Liver (tissue), 3 donors: Measurements from ENCODE around the gene RPTOR.

Experiments
- CTCF ChIP-seq: fragments of 150-350 bp; IDR thresholded peaks from 2 replicates; pipeline ENCODE4 v1.5.1; 2017; ENCODE audit warnings: improper control_type of control experiment, low read depth, low read length; ENCODE audit not compliant: missing input control
- GABPA ChIP-seq, 2 donors: IDR thresholded peaks in 1 of 2; conservative IDR thresholded peaks in 1 of 2; 2 replicates each; pipeline ENCODE4 v1.6.1; 2016; ENCODE audit warnings: antibody characterized with exemption in 2 of 2, mild to moderate bottlenecking in 1 of 2, moderate library complexity in 1 of 2
- MAX ChIP-seq: IDR thresholded peaks from 2 replicates; pipeline ENCODE4 v1.6.1; 2016; ENCODE audit warnings: antibody characterized with exemption
- NR2F2 ChIP-seq: IDR thresholded peaks from 2 replicates; pipeline ENCODE4 v1.6.1; 2016; ENCODE audit warnings: antibody characterized with exemption
- TAF1 ChIP-seq: conservative IDR thresholded peaks from 2 replicates; pipeline ENCODE4 v1.6.1; 2016; ENCODE audit warnings: antibody characterized with exemption, mild to moderate bottlenecking
- TF ChIP-seq, protein P1 (sequence below): IDR thresholded peaks from 2 replicates; pipeline ENCODE4 v1.6.1; 2016; ENCODE audit warnings: antibody characterized with exemption
- donor health status: healthy.
- donor health status: healthy.

GRCh38 chr17:80621335-80621996 is 76.8 kb downstream of the RPTOR start:
- TF ChIP-seq CTCF, result no peak
- TF ChIP-seq, protein P1, sequence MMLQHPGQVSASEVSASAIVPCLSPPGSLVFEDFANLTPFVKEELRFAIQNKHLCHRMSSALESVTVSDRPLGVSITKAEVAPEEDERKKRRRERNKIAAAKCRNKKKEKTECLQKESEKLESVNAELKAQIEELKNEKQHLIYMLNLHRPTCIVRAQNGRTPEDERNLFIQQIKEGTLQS, result no peak
- no peak for TF ChIP-seq NR2F2
- TF ChIP-seq TAF1, result no peak
- no peak for TF ChIP-seq MAX
- TF ChIP-seq GABPA (IDR thresholded peaks at IDR 0.05 in 1 of 2, conservative IDR thresholded peaks at IDR 0.05 in 1 of 2), result no peak
